H9 (cell line): ENCODE measurements around the gene KRTAP10-4. TPM values are rescaled to one million over a fixed set of nuclear protein-coding genes. Genes with fewer than 3 reads are reported as not detected.
A peak's percentile ranks its signal among the peaks of the same experiment; 100 is the strongest.

Experiments
- DNase-seq: peaks from one replicate; pipeline ENCODE4 v3.0.0-alpha.2; 2017
- H2AFZ ChIP-seq: one replicate; pipeline ENCODE4 v1.6.1; 2013; ENCODE audit warnings: mild to moderate bottlenecking, low read length, control low read depth, moderate library complexity
- H2AK5ac ChIP-seq: 2 replicates; pipeline ENCODE4 v1.6.1; 2013; ENCODE audit warnings: low read length, control low read depth, mixed read lengths; ENCODE audit not compliant: insufficient read length
- H2BK120ac ChIP-seq: one replicate; pipeline ENCODE4 v1.6.1; 2013; ENCODE audit warnings: low read depth, mild to moderate bottlenecking, low read length, control low read depth, inconsistent platforms; ENCODE audit not compliant: poor library complexity, severe bottlenecking
- H2BK12ac ChIP-seq: 2 replicates; pipeline ENCODE4 v1.6.1; 2013; ENCODE audit warnings: low read length, control low read depth, mixed read lengths, low read depth; ENCODE audit not compliant: insufficient read length
- H2BK15ac ChIP-seq: 2 replicates; pipeline ENCODE4 v1.6.1; 2013; ENCODE audit warnings: low read depth, low read length, control low read depth
- H2BK20ac ChIP-seq: one replicate; pipeline ENCODE4 v1.6.1; 2013; ENCODE audit warnings: low read depth, mild to moderate bottlenecking, low read length, control low read depth, inconsistent platforms; ENCODE audit not compliant: poor library complexity, severe bottlenecking
- H2BK5ac ChIP-seq: 2 replicates; pipeline ENCODE4 v1.6.1; 2013; ENCODE audit warnings: low read length, control low read depth, mixed read lengths; ENCODE audit not compliant: insufficient read length
- H3K14ac ChIP-seq: 2 replicates; pipeline ENCODE4 v1.6.1; 2013; ENCODE audit warnings: low read length, control low read depth; ENCODE audit not compliant: insufficient read depth
- H3K18ac ChIP-seq: 2 replicates; pipeline ENCODE4 v1.6.1; 2013; ENCODE audit warnings: low read depth, mild to moderate bottlenecking, mixed read lengths, low read length, control low read depth; ENCODE audit not compliant: insufficient read length
- H3K23ac ChIP-seq: 2 replicates; pipeline ENCODE4 v1.6.1; 2013; ENCODE audit warnings: low read length, control low read depth, mixed read lengths, low read depth; ENCODE audit not compliant: insufficient read length
- H3K23me2 ChIP-seq: 2 replicates; pipeline ENCODE4 v1.6.1; 2013; ENCODE audit warnings: low read depth, mild to moderate bottlenecking, mixed read lengths, low read length, control low read depth; ENCODE audit not compliant: insufficient read length, poor library complexity, severe bottlenecking
- H3K27ac ChIP-seq: 2 replicates; pipeline ENCODE4 v1.5.1; 2013; ENCODE audit warnings: low read length, control low read depth, mixed read lengths, low read depth; ENCODE audit not compliant: insufficient read length
- H3K27me3 ChIP-seq: 2 replicates; pipeline ENCODE4 v1.6.1; 2013; ENCODE audit warnings: low read length, control low read depth, inconsistent platforms; ENCODE audit not compliant: insufficient read depth
- H3K4ac ChIP-seq: 2 replicates; pipeline ENCODE4 v1.6.1; 2013; ENCODE audit warnings: low read depth, mild to moderate bottlenecking, control low read depth, inconsistent platforms, low read length, moderate library complexity
- H3K4me1 ChIP-seq: 2 replicates; pipeline ENCODE4 v1.6.1; 2013; ENCODE audit warnings: low read length, control low read depth, inconsistent platforms; ENCODE audit not compliant: insufficient read depth
- H3K4me2 ChIP-seq: 2 replicates; pipeline ENCODE4 v1.6.1; 2013; ENCODE audit warnings: low read length, control low read depth, mixed read lengths; ENCODE audit not compliant: insufficient read length, insufficient read depth
- H3K56ac ChIP-seq: 2 replicates; pipeline ENCODE4 v1.6.1; 2013; ENCODE audit warnings: low read depth, mild to moderate bottlenecking, mixed read lengths, low read length, control low read depth; ENCODE audit not compliant: insufficient read length
- H3K79me1 ChIP-seq: 2 replicates; pipeline ENCODE4 v1.6.1; 2013; ENCODE audit warnings: low read depth, mild to moderate bottlenecking, moderate library complexity, low read length, control low read depth, inconsistent platforms; ENCODE audit not compliant: insufficient read depth, poor library complexity, severe bottlenecking
- H3K79me2 ChIP-seq: 2 replicates; pipeline ENCODE4 v1.6.1; 2013; ENCODE audit warnings: low read length, control low read depth, inconsistent platforms; ENCODE audit not compliant: insufficient read depth
- H3K9ac ChIP-seq: 2 replicates; pipeline ENCODE4 v1.6.1; 2013; ENCODE audit warnings: low read length, control low read depth, mixed read lengths; ENCODE audit not compliant: insufficient read length; ENCODE audit errors: extremely low read depth
- H3K9me3 ChIP-seq: one replicate; pipeline ENCODE4 v1.6.1; 2013; ENCODE audit warnings: low read depth, low read length, inconsistent platforms; ENCODE audit not compliant: control insufficient read depth
- H3T11ph ChIP-seq: one replicate; pipeline ENCODE4 v1.6.1; 2013; ENCODE audit warnings: mild to moderate bottlenecking, low read length, control low read depth, inconsistent platforms
- H4K20me1 ChIP-seq: one replicate; pipeline ENCODE4 v1.6.1; 2013; ENCODE audit not compliant: control insufficient read depth, insufficient read length, insufficient read depth
- H4K5ac ChIP-seq: 2 replicates; pipeline ENCODE4 v1.6.1; 2013; ENCODE audit warnings: low read depth, mild to moderate bottlenecking, mixed read lengths, low read length, control low read depth; ENCODE audit not compliant: insufficient read length
- H4K8ac ChIP-seq: replicated peaks from 2 replicates; pipeline ENCODE4 v1.6.1; 2013; ENCODE audit warnings: low read length, control low read depth, mixed read lengths, low read depth; ENCODE audit not compliant: insufficient read length
- H4K91ac ChIP-seq: 2 replicates; pipeline ENCODE4 v1.6.1; 2013; ENCODE audit warnings: low read depth, mild to moderate bottlenecking, moderate library complexity, mixed read lengths, low read length, control low read depth; ENCODE audit not compliant: insufficient read length
- H3K27ac Mint-ChIP-seq, 3 experiments: 2 replicates in 2 of 3; 3 replicates in 1 of 3; pipeline ENCODE4 v1.8.0; 2020 to 2021; ENCODE audit warnings: mixed read lengths in 3 of 3, mild to moderate bottlenecking in 1 of 3, moderate library complexity in 1 of 3
- H3K27me3 Mint-ChIP-seq: 2 replicates; pipeline ENCODE4 v1.8.0; 2021; ENCODE audit warnings: low read depth, mild to moderate bottlenecking, moderate library complexity, mixed read lengths
- H3K36me3 Mint-ChIP-seq, 3 experiments: 2 replicates in 2 of 3; 3 replicates in 1 of 3; pipeline ENCODE4 v1.8.0; 2020 to 2021; ENCODE audit warnings: low read depth in 3 of 3, mixed read lengths in 3 of 3; ENCODE audit not compliant: insufficient read depth in 1 of 3
- H3K4me1 Mint-ChIP-seq, 2 experiments: 2 replicates each; pipeline ENCODE4 v1.8.0; 2020; ENCODE audit warnings: mixed read lengths in 2 of 2
- H3K4me3 Mint-ChIP-seq, 2 experiments: 2 replicates in 1 of 2; 3 replicates in 1 of 2; pipeline ENCODE4 v1.8.0; 2020 to 2021; ENCODE audit warnings: mild to moderate bottlenecking in 2 of 2, mixed read lengths in 2 of 2, moderate library complexity in 1 of 2
- H3K9me3 Mint-ChIP-seq, 2 experiments: 2 replicates in 1 of 2; 3 replicates in 1 of 2; pipeline ENCODE4 v1.8.0; 2020; ENCODE audit warnings: mild to moderate bottlenecking in 2 of 2, mixed read lengths in 2 of 2, moderate library complexity in 1 of 2
- WGBS: extraction: QIAGEN DNeasy Blood & Tissue Kit; methylation state at CpG from one replicate; pipeline ENCODE4 v1.1.7; 2013; ENCODE audit warnings: missing lambda C conversion rate, low lambda C conversion rate, mixed read lengths; ENCODE audit not compliant: insufficient read length; ENCODE audit errors: extremely low coverage; 5-methylcytosine and 5-hydroxymethylcytosine counted together
- total RNA-seq: library from RNA; stranded (reverse); gene quantifications from 2 replicates; pipeline ENCODE4 v1.2.1, GENCODE V29; 2021
- TF ChIP-seq, protein P1 (sequence below): fragments of 200-600 bp; sonication (generic); conservative IDR thresholded peaks from 3 replicates; pipeline ENCODE4 v1.8.0; 2021; ENCODE audit warnings: antibody characterized with exemption, mild to moderate bottlenecking

KRTAP10-4 gene
- total RNA-seq, 1 experiment from 2014 or later, result not detected

GRCh38 chr21:44596068-44596725, 22.7 kb downstream of the KRTAP10-4 start:
- H3K4me1 Mint-ChIP-seq, result peaks cover 50 to 56% of the 10 kb centered on the region in 2 experiments

More at GRCh38 chr21:44596068-44596725, 22.7 kb downstream of the KRTAP10-4 start:
- no peak overlapping the region for H4K91ac ChIP-seq
- peaks cover 0 to 4% (median 0%) of the 10 kb centered on the region in 3 experiments; a peak in 1 of 7 replicates for H3K36me3 Mint-ChIP-seq
- no peak overlapping the region for H3T11ph ChIP-seq
- H3K27ac ChIP-seq, result no peak overlapping the region
- H3K23ac ChIP-seq, result no peak overlapping the region
- H3K27ac Mint-ChIP-seq, result no peak overlapping the region
- no peak overlapping the region for H4K5ac ChIP-seq
- WGBS, result no CpG with 5 or more reads among the region's 9 CpGs
- no peak overlapping the region for H3K14ac ChIP-seq
- no peaks in the 10 kb centered on the region for H3K23me2 ChIP-seq
- H2BK12ac ChIP-seq, result no peak overlapping the region
- H2AK5ac ChIP-seq, result no peak overlapping the region
- no peak overlapping the region for H2BK15ac ChIP-seq
- DNase-seq, result peak; percentile 23
- no peak overlapping the region for H3K9ac ChIP-seq
- H2AFZ ChIP-seq, result no peak overlapping the region
- H2BK120ac ChIP-seq, result no peak overlapping the region
- no peak overlapping the region for H3K4me3 Mint-ChIP-seq
- H3K56ac ChIP-seq, result no peak overlapping the region
- no peaks in the 10 kb centered on the region for H4K20me1 ChIP-seq
- H3K79me2 ChIP-seq, result no peaks in the 10 kb centered on the region
- H3K27me3 ChIP-seq, result no peaks in the 10 kb centered on the region
- H4K8ac ChIP-seq, result no peak overlapping the region
- no peak overlapping the region for H2BK20ac ChIP-seq
- no peaks in the 10 kb centered on the region for H3K79me1 ChIP-seq
- no peak overlapping the region; the same call in 1 of the 2 replicates for H3K4ac ChIP-seq
- H3K27me3 Mint-ChIP-seq, result no peaks in the 10 kb centered on the region; the same call in none of the 2 replicates
- H3K4me1 ChIP-seq, result no peaks in the 10 kb centered on the region; the same call in 1 of the 2 replicates
- H3K18ac ChIP-seq, result no peak overlapping the region
- TF ChIP-seq, protein P1, sequence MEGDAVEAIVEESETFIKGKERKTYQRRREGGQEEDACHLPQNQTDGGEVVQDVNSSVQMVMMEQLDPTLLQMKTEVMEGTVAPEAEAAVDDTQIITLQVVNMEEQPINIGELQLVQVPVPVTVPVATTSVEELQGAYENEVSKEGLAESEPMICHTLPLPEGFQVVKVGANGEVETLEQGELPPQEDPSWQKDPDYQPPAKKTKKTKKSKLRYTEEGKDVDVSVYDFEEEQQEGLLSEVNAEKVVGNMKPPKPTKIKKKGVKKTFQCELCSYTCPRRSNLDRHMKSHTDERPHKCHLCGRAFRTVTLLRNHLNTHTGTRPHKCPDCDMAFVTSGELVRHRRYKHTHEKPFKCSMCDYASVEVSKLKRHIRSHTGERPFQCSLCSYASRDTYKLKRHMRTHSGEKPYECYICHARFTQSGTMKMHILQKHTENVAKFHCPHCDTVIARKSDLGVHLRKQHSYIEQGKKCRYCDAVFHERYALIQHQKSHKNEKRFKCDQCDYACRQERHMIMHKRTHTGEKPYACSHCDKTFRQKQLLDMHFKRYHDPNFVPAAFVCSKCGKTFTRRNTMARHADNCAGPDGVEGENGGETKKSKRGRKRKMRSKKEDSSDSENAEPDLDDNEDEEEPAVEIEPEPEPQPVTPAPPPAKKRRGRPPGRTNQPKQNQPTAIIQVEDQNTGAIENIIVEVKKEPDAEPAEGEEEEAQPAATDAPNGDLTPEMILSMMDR, result no peak
- H3K4me2 ChIP-seq, result no peak overlapping the region
- H3K9me3 ChIP-seq, result no peaks in the 10 kb centered on the region
- H3K9me3 Mint-ChIP-seq, result no peaks in the 10 kb centered on the region; a peak in 2 of 5 replicates
- H2BK5ac ChIP-seq, result no peak overlapping the region
